ENCODE data around the gene EID1.
"Not testable (repeated sequence)": the region's sequence is repeated elsewhere in the genome, so short reads cannot be mapped to it uniquely, and the experiment has no call there.

The EID1 gene

GRCh38 chr15:48904758-48905157 is 26.8 kb downstream of the EID1 start:
- no peak overlapping the region for H3K27ac ChIP-seq (ENCODE audit: low read depth, low read length)
- H3K79me2 ChIP-seq (ENCODE audit: insufficient read depth, low read length), result no peaks in the 10 kb centered on the region
- no peaks in the 10 kb centered on the region for H3K9me3 ChIP-seq (ENCODE audit: insufficient read depth, low read length)
- H3K36me3 ChIP-seq (ENCODE audit: low read length), result no peaks in the 10 kb centered on the region
- H3K27me3 ChIP-seq (ENCODE audit: low read length), result no peaks in the 10 kb centered on the region
- TF ChIP-seq CTCF (IDR thresholded peaks at IDR 0.05; ENCODE audit: insufficient read depth, low read length, poor library complexity, severe bottlenecking) (no peak), EZH2phosphoT487 (conservative IDR thresholded peaks at IDR 0.05; ENCODE audit: low read length) (no peak)
- H3F3A ChIP-seq (ENCODE audit: insufficient read depth), result no peaks in the 10 kb centered on the region
- H2AFZ ChIP-seq (ENCODE audit: low read depth, low read length, severe bottlenecking), result no peak overlapping the region
- no peak overlapping the region for H3K4me2 ChIP-seq (ENCODE audit: low read depth, low read length, poor library complexity, severe bottlenecking)
- no peak overlapping the region for H3K9ac ChIP-seq (ENCODE audit: low read length)
- no peaks in the 10 kb centered on the region for H4K20me1 ChIP-seq (ENCODE audit: low read depth, low read length)
- no peaks in the 10 kb centered on the region for H3K9me2 ChIP-seq (replicated peaks; ENCODE audit: insufficient read depth, low read length)
- no peak overlapping the region for H3K4me3 ChIP-seq (ENCODE audit: insufficient read depth, low read length, poor library complexity, severe bottlenecking)

- no peaks in the 10 kb centered on the region for H3K9me3 ChIP-seq (ENCODE audit: insufficient read depth, low read length)
- H4K20me1 ChIP-seq (ENCODE audit: low read depth, low read length), result no peaks in the 10 kb centered on the region
- TF ChIP-seq CTCF (IDR thresholded peaks at IDR 0.05; ENCODE audit: insufficient read depth, low read length, poor library complexity, severe bottlenecking) (no peak), EZH2phosphoT487 (conservative IDR thresholded peaks at IDR 0.05; ENCODE audit: low read length) (no peak)
- no peak overlapping the region for H3K27ac ChIP-seq (ENCODE audit: low read depth, low read length)
- H3K79me2 ChIP-seq (ENCODE audit: insufficient read depth, low read length), result no peaks in the 10 kb centered on the region
- H2AFZ ChIP-seq (ENCODE audit: low read depth, low read length, severe bottlenecking), result no peak overlapping the region
- H3K9ac ChIP-seq (ENCODE audit: low read length), result no peak overlapping the region
- H3K4me2 ChIP-seq (ENCODE audit: low read depth, low read length, poor library complexity, severe bottlenecking), result no peak overlapping the region
- no peaks in the 10 kb centered on the region for H3K9me2 ChIP-seq (replicated peaks; ENCODE audit: insufficient read depth, low read length)
- no peak overlapping the region for H3K4me3 ChIP-seq (ENCODE audit: insufficient read depth, low read length, poor library complexity, severe bottlenecking)
- no peaks in the 10 kb centered on the region for H3F3A ChIP-seq (ENCODE audit: insufficient read depth)
- H3K36me3 ChIP-seq (ENCODE audit: low read length), result no peaks in the 10 kb centered on the region
- H3K27me3 ChIP-seq (ENCODE audit: low read length), result no peaks in the 10 kb centered on the region
Observed at GRCh38 chr15:48905216-48905615, 27.3 kb downstream of the EID1 start.

GRCh38 chr15:48905847-48906246 is 27.9 kb downstream of the EID1 start:
- no peaks in the 10 kb centered on the region for H3K27me3 ChIP-seq (ENCODE audit: low read length)
- no peaks in the 10 kb centered on the region for H3K36me3 ChIP-seq (ENCODE audit: low read length)
- no peaks in the 10 kb centered on the region for H3F3A ChIP-seq (ENCODE audit: insufficient read depth)
- H3K4me2 ChIP-seq (ENCODE audit: low read depth, low read length, poor library complexity, severe bottlenecking), result no peak overlapping the region
- no peak overlapping the region for H2AFZ ChIP-seq (ENCODE audit: low read depth, low read length, severe bottlenecking)
- H3K4me3 ChIP-seq (ENCODE audit: insufficient read depth, low read length, poor library complexity, severe bottlenecking), result no peak overlapping the region
- H3K9me2 ChIP-seq (replicated peaks; ENCODE audit: insufficient read depth, low read length), result no peaks in the 10 kb centered on the region
- H3K9me3 ChIP-seq (ENCODE audit: insufficient read depth, low read length), result no peaks in the 10 kb centered on the region
- H3K27ac ChIP-seq (ENCODE audit: low read depth, low read length), result no peak overlapping the region
- no peak overlapping the region for H3K9ac ChIP-seq (ENCODE audit: low read length)
- no peak for TF ChIP-seq CTCF (IDR thresholded peaks at IDR 0.05; ENCODE audit: insufficient read depth, low read length, poor library complexity, severe bottlenecking)
- no peak for TF ChIP-seq EZH2phosphoT487 (conservative IDR thresholded peaks at IDR 0.05; ENCODE audit: low read length)
- no peaks in the 10 kb centered on the region for H4K20me1 ChIP-seq (ENCODE audit: low read depth, low read length)
- H3K79me2 ChIP-seq (ENCODE audit: insufficient read depth, low read length), result no peaks in the 10 kb centered on the region

- not testable (repeated sequence) for H3K27me3 ChIP-seq (ENCODE audit: low read length); H3K4me2 ChIP-seq (ENCODE audit: low read depth, low read length, poor library complexity, severe bottlenecking); H3K9me2 ChIP-seq (replicated peaks; ENCODE audit: insufficient read depth, low read length); H3K9ac ChIP-seq (ENCODE audit: low read length); H3K79me2 ChIP-seq (ENCODE audit: insufficient read depth, low read length); H3K9me3 ChIP-seq (ENCODE audit: insufficient read depth, low read length); H4K20me1 ChIP-seq (ENCODE audit: low read depth, low read length); H2AFZ ChIP-seq (ENCODE audit: low read depth, low read length, severe bottlenecking); H3F3A ChIP-seq (ENCODE audit: insufficient read depth); H3K27ac ChIP-seq (ENCODE audit: low read depth, low read length); H3K4me3 ChIP-seq (ENCODE audit: insufficient read depth, low read length, poor library complexity, severe bottlenecking); H3K36me3 ChIP-seq (ENCODE audit: low read length)
Observed at GRCh38 chr15:48909313-48909712, 31.4 kb downstream of the EID1 start.

- H3F3A ChIP-seq (ENCODE audit: insufficient read depth); H3K4me2 ChIP-seq (ENCODE audit: low read depth, low read length, poor library complexity, severe bottlenecking); H3K79me2 ChIP-seq (ENCODE audit: insufficient read depth, low read length); H2AFZ ChIP-seq (ENCODE audit: low read depth, low read length, severe bottlenecking); H3K9me2 ChIP-seq (replicated peaks; ENCODE audit: insufficient read depth, low read length); H3K36me3 ChIP-seq (ENCODE audit: low read length); H3K9me3 ChIP-seq (ENCODE audit: insufficient read depth, low read length); H3K9ac ChIP-seq (ENCODE audit: low read length); H4K20me1 ChIP-seq (ENCODE audit: low read depth, low read length); H3K4me3 ChIP-seq (ENCODE audit: insufficient read depth, low read length, poor library complexity, severe bottlenecking); H3K27ac ChIP-seq (ENCODE audit: low read depth, low read length); H3K27me3 ChIP-seq (ENCODE audit: low read length): not testable (repeated sequence)
Observed at GRCh38 chr15:48910554-48910953, 32.6 kb downstream of the EID1 start.

Data from SU-DHL-6 (cell line).